Bronchial smooth muscle cell (primary cell): Measurements from ENCODE around the gene PDGFRB. TPM values are rescaled to one million over a fixed set of nuclear protein-coding genes. Genes with fewer than 3 reads are reported as not detected.

Experiments used
- total RNA-seq: library from RNA; depleted of rRNA; stranded (reverse); fragments of >200 nt; gene quantifications from 2 replicates; pipeline ENCODE4 v1.2.1, GENCODE V29; 2014

The PDGFRB gene
- 71.1 and 110 TPM in 2 replicates for total RNA-seq

DNA sequence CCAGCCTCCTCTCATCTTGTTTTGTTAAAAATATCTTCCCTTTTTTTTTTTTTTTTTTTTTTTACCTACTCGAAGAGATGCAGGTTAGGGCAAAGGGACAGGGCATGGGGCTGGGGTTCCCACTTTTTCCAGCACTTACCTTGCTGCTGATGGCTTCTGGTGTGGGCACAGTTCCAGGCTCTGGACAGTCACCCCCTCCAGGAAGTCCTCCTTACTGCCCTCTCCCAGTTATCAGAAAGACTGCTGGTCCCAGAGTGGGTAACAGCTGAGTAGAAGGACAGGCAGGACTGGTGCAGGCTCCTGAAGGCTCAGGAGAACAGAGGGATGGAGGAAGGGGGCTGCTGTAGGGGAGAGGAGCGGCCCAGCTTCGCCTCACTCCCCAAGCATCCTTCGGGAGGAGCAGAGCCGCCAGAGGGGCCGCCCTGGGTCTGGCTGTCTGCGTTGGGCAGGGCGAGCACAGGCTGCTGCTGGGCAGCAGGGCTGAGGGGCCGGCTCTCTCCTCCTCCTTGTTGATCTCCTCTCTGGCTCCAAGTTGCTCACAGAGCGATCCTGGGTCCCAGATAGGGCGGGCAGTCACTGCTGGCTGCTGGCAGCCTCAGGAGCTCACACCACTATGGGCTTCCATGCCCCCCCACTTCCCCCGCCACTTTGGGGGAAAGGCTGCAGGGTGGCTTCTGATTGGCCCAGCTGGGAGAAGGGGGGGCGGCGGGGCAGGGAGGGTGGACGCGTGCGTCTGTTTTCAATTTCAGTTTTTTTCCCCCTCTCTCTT, at the start of gene PDGFRB:
Gene PDGFRB (minus strand): TSS at position 588 of the 769 bp plus-strand sequence. CDS start 18,798 bp downstream, outside the sequence.

DNA sequence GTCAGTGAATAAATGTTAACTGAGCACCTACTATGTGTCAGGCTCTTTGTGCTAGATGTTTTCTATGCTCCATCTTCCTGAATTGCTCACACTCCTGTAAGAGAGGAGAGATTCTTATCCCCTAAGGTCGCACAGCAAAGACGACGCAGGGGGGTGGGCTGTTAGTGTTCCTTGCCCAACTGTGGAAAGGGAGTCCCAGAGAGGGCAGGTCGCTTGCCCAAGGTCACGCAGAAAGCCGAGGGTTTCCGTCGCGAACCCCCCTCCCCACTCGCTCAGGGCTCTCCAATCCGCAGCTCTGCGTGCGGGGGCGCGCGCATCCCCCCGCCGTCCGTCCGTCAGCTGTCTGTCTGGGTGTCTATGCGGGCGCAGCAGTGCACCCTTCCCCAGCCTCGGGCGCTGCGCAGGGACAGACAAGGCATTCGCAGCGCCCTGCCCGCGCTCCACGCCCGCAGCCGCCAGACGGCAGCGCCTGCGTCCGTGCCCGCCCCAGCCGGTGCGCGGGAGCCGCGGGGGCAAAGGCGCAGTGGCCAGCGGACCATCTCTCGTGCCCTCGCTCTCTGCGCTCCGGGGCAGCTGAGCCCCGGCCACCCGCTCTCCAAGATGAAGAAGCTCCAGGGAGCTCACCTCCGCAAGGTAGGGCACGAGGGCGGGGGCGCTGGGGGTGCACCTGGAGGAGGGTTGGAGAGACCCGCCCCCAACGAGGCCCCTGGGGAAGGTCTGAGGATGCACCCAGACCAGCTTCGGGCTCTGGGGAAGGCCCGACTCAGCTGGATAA, 34.3 kb upstream of the PDGFRB start, which contains the start of gene SLC6A7:
Gene SLC6A7 (plus strand): TSS at position 335 of the 775 bp plus-strand sequence. CDS start 266 bp downstream, at position 601.

DNA sequence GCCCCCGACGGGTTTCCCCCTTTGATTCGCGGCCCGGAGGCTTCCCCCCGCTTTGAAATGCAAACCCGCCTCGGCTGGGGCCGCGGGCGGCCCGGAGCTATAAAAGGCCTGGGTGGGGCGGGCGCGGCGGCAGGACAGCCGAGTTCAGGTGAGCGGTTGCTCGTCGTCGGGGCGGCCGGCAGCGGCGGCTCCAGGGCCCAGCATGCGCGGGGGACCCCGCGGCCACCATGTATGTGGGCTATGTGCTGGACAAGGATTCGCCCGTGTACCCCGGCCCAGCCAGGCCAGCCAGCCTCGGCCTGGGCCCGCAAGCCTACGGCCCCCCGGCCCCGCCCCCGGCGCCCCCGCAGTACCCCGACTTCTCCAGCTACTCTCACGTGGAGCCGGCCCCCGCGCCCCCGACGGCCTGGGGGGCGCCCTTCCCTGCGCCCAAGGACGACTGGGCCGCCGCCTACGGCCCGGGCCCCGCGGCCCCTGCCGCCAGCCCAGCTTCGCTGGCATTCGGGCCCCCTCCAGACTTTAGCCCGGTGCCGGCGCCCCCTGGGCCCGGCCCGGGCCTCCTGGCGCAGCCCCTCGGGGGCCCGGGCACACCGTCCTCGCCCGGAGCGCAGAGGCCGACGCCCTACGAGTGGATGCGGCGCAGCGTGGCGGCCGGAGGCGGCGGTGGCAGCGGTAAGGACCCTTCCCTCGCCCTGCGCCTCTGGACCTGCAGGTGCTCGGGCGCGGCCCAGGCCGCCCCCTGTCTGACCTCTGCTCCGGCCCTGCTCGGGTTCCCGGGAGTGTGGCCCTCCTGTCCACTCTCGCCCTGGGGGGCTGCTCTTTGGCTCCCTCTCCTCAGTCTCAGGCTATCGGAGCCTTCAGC, 11.2 kb upstream of the PDGFRB start, which contains the start of gene CDX1:
Gene CDX1 (plus strand): TSS at position 129 of the 862 bp plus-strand sequence. CDS start 99 bp downstream, at position 228.

DNA sequence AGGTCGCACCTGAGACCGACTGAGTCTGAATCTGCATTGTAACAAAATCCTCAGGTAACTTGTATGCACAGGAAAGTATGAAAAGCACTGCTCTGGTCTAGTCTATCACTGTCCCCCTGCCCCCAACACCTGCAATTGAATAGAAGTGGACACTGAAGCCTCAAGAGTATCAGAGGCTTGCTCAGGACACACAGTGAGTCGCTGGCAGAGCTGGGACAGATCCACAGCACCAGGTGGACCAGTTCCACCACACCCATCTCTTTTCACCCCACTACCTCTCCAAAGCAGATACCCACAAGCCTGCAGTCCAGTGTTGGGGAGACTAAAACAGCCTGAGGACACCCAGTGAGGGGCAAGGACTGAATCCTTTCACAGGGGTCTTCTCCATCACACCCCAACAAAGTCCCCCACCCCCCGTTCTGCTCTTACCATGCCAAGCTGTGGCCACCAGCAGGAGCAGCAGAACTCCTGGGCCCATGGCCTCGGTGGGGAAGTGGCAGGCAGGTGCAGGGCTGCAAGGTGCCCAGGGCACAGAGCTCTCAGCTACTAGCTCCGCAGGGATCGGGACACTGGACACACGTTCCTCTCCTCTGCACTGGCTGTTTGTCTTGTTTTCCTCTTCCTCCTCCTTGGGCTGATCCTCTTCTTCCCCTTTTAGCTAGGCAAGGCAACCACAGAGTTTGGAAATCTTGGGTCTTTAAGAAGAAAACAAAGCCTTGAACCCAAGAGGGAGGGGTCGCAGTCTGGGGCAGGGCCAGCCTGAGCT, 69.5 kb downstream of the PDGFRB start, which contains the start of gene CSF1R:
Gene CSF1R (minus strand): TSS at position 605 of the 766 bp plus-strand sequence. CDS start 127 bp downstream, at position 478.

Other genes starting within 250 kb of the PDGFRB start
- not detected in 2 replicates for gene PDE6A, start 211.1 kb downstream of the PDGFRB start, total RNA-seq
- 6.9 and 8.4 TPM in 2 replicates for gene SLC26A2, start 195.1 kb downstream of the PDGFRB start, total RNA-seq
- gene TIGD6, start 155.2 kb downstream of the PDGFRB start, total RNA-seq, result 7.4 and 9.1 TPM in 2 replicates
- 22.1 and 25.4 TPM in 2 replicates for gene HMGXB3, start 155.1 kb downstream of the PDGFRB start, total RNA-seq
- under 0.01 TPM in 1 of 2 replicates, not detected in the other for gene CSF1R, start 69.3 kb downstream of the PDGFRB start, total RNA-seq
- not detected in 2 replicates for gene CDX1, start 10.9 kb upstream of the PDGFRB start, total RNA-seq
- gene SLC6A7, start 34.2 kb upstream of the PDGFRB start, total RNA-seq, result not detected in 2 replicates
- 0.47 and 0.69 TPM in 2 replicates for gene CAMK2A, start 133.9 kb upstream of the PDGFRB start, total RNA-seq
- 9.9 and 16.3 TPM in 2 replicates for gene ARSI, start 147.1 kb upstream of the PDGFRB start, total RNA-seq
- 5.7 and 6.1 TPM in 2 replicates for gene TCOF1, start 201.9 kb upstream of the PDGFRB start, total RNA-seq